ENCODE results near the gene UBXN11. TPM values are rescaled to one million over a fixed set of nuclear protein-coding genes. Genes with fewer than 3 reads are reported as not detected.

The UBXN11 gene
- polyA plus RNA-seq, 1 of the 3 experiments (the other 2 are of a cell fraction), result 30.6 TPM

DNA sequence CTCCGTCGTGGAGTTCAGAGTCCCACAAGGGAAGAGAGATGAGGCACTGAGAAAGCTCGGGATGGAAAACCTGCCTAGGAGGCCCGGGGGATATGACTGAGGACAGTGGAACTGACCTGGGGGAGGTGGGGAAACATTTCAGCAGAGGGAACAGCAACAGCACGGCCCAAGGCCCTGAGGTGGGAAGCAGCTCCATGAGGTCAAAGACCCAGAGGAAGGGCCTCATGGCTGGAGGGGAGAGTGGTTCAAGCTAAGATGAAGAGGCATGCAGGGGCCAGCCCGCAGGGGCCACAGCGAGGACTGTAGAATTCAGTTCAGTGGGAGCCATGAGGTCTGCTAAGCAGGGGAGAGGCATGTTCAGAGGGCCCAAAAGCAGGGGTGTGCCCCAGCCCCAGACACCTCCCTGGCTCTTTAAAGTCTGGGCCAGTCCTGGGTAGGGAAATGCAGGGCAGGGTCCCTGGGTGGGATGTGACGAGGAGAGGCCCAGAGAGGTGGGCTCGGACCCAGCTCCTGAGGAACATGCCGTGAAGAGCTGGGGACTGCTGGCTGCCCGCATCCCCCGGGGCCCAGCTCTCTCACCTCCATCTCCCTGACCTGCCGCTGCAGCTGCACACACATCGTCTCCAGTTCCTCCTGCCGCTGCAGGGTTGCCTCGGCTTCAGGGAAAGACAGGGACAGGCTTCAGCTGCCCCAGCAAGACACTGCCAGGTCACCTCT, 9.9 kb downstream of the UBXN11 start:
- WGBS (ENCODE audit: low lambda C conversion rate), result 74% methylated on average over 11 of the region's 16 CpGs
- Histone ChIP-seq H3K27me3 (ENCODE audit: insufficient read depth) (no peaks in the 10 kb centered on the region), H3K9ac (no peak overlapping the region), H2AFZ (ENCODE audit: low read depth) (no peak overlapping the region), H4K20me1 (ENCODE audit: insufficient read depth) (no peaks in the 10 kb centered on the region), H3K9me2 (no peaks in the 10 kb centered on the region), H3K27ac (ENCODE audit: low read depth in 2 of 2, low read length in 1 of 2) (no peak overlapping the region), H3K4me2 (no peak overlapping the region), H3K9me3 (no peaks in the 10 kb centered on the region), H3K79me2 (ENCODE audit: insufficient read depth) (no peaks in the 10 kb centered on the region), H3K36me3 (replicated peaks in 1 of 2; ENCODE audit: control insufficient read depth in 1 of 2, insufficient read depth in 2 of 2, low read length in 1 of 2) (no peaks in the 10 kb centered on the region), H3K4me1 (ENCODE audit: control insufficient read depth in 1 of 2, insufficient read depth in 2 of 2, low read depth in 1 of 2, low read length in 1 of 2) (peaks cover 0 to 2% of the 10 kb centered on the region in 2 experiments; a peak in 1 of 4 replicates), H3F3A (replicated peaks; ENCODE audit: insufficient read depth) (no peaks in the 10 kb centered on the region), H3K4me3 (ENCODE audit: low read depth in 2 of 2, low read length in 1 of 2) (no peak overlapping the region)
- ChIA-PET CTCF (interaction anchor here (1.0 to 7.1 kb wide), 8 partner anchors 10 to 151 kb away, joined by 3 to 48 read pairs (median 4); partner anchors contain the start of genes CD52, SH3BGRL3 and ZNF593), POLR2A (no interaction called here)
- DNase-seq, result no peak
- TF ChIP-seq SMC3 (IDR thresholded peaks at IDR 0.05; ENCODE audit: low read depth, low read length), result no peak
- no peak for TF ChIP-seq RCOR1 (IDR thresholded peaks at IDR 0.05; ENCODE audit: low read length)
- no peak for TF ChIP-seq GABPA (IDR thresholded peaks at IDR 0.05; ENCODE audit: low read depth)
- TF ChIP-seq, protein P1, sequence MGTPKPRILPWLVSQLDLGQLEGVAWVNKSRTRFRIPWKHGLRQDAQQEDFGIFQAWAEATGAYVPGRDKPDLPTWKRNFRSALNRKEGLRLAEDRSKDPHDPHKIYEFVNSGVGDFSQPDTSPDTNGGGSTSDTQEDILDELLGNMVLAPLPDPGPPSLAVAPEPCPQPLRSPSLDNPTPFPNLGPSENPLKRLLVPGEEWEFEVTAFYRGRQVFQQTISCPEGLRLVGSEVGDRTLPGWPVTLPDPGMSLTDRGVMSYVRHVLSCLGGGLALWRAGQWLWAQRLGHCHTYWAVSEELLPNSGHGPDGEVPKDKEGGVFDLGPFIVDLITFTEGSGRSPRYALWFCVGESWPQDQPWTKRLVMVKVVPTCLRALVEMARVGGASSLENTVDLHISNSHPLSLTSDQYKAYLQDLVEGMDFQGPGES (IDR thresholded peaks at IDR 0.05; ENCODE audit: low read depth, low read length), result no peak
- no peak for TF ChIP-seq EZH2phosphoT487 (IDR thresholded peaks at IDR 0.05; ENCODE audit: borderline replicate concordance, low read depth)
- no peak for TF ChIP-seq RFX5 (IDR thresholded peaks at IDR 0.05; ENCODE audit: low read length)

DNA sequence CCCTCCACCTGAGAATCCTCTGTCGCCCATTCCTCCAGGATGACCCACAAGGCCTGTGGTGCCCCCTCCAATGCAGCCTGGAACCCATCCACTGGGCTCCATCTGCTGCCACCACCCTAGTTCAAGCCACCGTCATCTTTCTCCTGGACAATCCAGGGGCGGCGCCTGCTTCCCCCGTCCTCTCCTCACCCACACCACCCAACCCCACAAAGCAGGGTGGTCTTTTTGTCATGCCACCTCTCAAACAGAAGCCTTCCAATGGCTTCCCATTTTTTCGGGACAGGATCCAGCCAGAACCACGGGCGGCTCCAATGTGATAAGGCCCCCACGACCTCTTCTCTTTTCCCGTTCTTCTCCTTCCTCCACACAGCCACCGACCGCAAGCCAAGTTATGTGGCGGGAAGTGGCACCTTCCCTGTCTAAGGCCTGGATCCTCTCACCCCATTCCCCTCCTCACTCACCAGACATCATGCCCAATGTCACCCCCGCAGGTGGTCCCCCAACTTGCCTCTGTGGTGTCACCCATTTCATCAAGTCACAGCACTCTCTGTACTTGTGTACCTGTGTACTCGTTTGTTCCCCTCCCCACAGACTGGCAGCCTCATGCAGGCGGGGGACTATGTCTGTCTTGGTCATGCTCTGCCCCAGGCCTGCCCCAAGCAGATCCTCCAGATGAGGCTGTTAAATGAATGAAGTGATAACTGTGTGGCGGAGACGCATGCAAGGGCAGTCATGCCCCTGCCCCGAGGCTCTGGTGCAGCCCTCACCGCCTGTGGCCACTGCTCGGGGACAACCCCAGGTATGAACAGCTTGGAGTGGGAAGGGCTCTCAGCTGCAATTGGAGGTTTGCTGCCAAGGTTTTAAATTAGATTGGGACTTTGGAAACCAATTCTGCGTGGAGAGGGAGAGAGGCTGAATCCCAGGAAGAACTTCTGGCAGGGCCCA, 11.0 kb downstream of the UBXN11 start:
- ChIA-PET POLR2A (no interaction called here), CTCF (interaction anchor here (1.0 to 7.1 kb wide), 4 partner anchors 9 to 69 kb away, joined by 3 to 48 read pairs (median 6); no protein-coding TSS in a partner anchor)
- Histone ChIP-seq H3K9me3 (no peaks in the 10 kb centered on the region), H3K9ac (no peak overlapping the region), H3K27me3 (ENCODE audit: insufficient read depth) (no peaks in the 10 kb centered on the region), H3K4me3 (ENCODE audit: low read depth in 2 of 2, low read length in 1 of 2) (no peak overlapping the region), H3K36me3 (replicated peaks in 1 of 2; ENCODE audit: control insufficient read depth in 1 of 2, insufficient read depth in 2 of 2, low read length in 1 of 2) (no peaks in the 10 kb centered on the region), H3K4me2 (no peak overlapping the region), H2AFZ (ENCODE audit: low read depth) (no peak overlapping the region), H3K27ac (ENCODE audit: low read depth in 2 of 2, low read length in 1 of 2) (no peak overlapping the region), H3K4me1 (ENCODE audit: control insufficient read depth in 1 of 2, insufficient read depth in 2 of 2, low read depth in 1 of 2, low read length in 1 of 2) (peaks cover 0 to 11% of the 10 kb centered on the region in 2 experiments; a peak in 1 of 4 replicates), H3K9me2 (no peaks in the 10 kb centered on the region), H4K20me1 (ENCODE audit: insufficient read depth) (no peaks in the 10 kb centered on the region), H3F3A (replicated peaks; ENCODE audit: insufficient read depth) (no peaks in the 10 kb centered on the region), H3K79me2 (ENCODE audit: insufficient read depth) (no peaks in the 10 kb centered on the region)
- no peak for DNase-seq
- 91% methylated on average over 22 of the region's 22 CpGs for WGBS (ENCODE audit: low lambda C conversion rate)
- TF ChIP-seq EP300 (IDR thresholded peaks at IDR 0.05; ENCODE audit: borderline replicate concordance in 1 of 2, low read depth in 1 of 2, low read length in 1 of 2) (no peak), FOXM1 (IDR thresholded peaks at IDR 0.05; ENCODE audit: low read depth) (no peak), SMC3 (IDR thresholded peaks at IDR 0.05; ENCODE audit: low read depth, low read length) (no peak), NFIC (IDR thresholded peaks at IDR 0.05; ENCODE audit: borderline replicate concordance) (no peak), MEF2A (IDR thresholded peaks at IDR 0.05; ENCODE audit: borderline replicate concordance, low read depth) (no peak), MXI1 (IDR thresholded peaks at IDR 0.05; ENCODE audit: low read depth, low read length) (no peak), USF1 (IDR thresholded peaks at IDR 0.05; ENCODE audit: borderline replicate concordance, low read depth) (no peak), FOSL2 (IDR thresholded peaks at IDR 0.05; ENCODE audit: borderline replicate concordance, low read depth) (no peak), GABPA (IDR thresholded peaks at IDR 0.05; ENCODE audit: low read depth) (no peak), TCF12 (IDR thresholded peaks at IDR 0.05) (no peak), EZH2phosphoT487 (IDR thresholded peaks at IDR 0.05; ENCODE audit: borderline replicate concordance, low read depth) (no peak), GATA2 (CRISPR knock-in tag; IDR thresholded peaks at IDR 0.05) (no peak), RFX5 (IDR thresholded peaks at IDR 0.05; ENCODE audit: low read length) (no peak)
